IPS DF 6.9 (cell line): ENCODE measurements around the gene PHTF2.

Source experiments
- DNase-seq: peaks from one replicate; pipeline ENCODE4 v3.0.0-alpha.2; 2013; ENCODE audit warnings: low read depth, low spot score
- H3K27ac ChIP-seq: one replicate; pipeline ENCODE4 v1.5.1; 2013; ENCODE audit warnings: low read length, control low read depth
- H3K27me3 ChIP-seq: 2 replicates; pipeline ENCODE4 v1.6.1; 2013; ENCODE audit warnings: mild to moderate bottlenecking, low read length; ENCODE audit not compliant: control insufficient read depth, insufficient read depth
- H3K36me3 ChIP-seq: 2 replicates; pipeline ENCODE4 v1.6.1; 2013; ENCODE audit warnings: low read length; ENCODE audit not compliant: control insufficient read depth, insufficient read depth
- H3K4me1 ChIP-seq: 2 replicates; pipeline ENCODE4 v1.6.1; 2013; ENCODE audit warnings: low read length; ENCODE audit not compliant: control insufficient read depth, insufficient read depth
- H3K4me3 ChIP-seq: 2 replicates; pipeline ENCODE4 v1.5.1; 2013; ENCODE audit warnings: mild to moderate bottlenecking, low read length
- H3K9me3 ChIP-seq: 2 replicates; pipeline ENCODE4 v1.6.1; 2013; ENCODE audit warnings: low read length, inconsistent platforms; ENCODE audit not compliant: control insufficient read depth, insufficient read depth
- WGBS: extraction: QIAGEN DNeasy Blood & Tissue Kit; methylation state at CpG from one replicate; pipeline ENCODE4 v1.1.7; 2013; ENCODE audit warnings: mixed read lengths, missing lambda C conversion rate; ENCODE audit not compliant: insufficient read length, insufficient coverage; 5-methylcytosine and 5-hydroxymethylcytosine counted together

Gene PHTF2

GRCh38 chr7:77954773-77955555, 156.4 kb downstream of the PHTF2 start:
- no CpG with 5 or more reads among the region's 3 CpGs for WGBS
- no peak for DNase-seq
- Histone ChIP-seq H3K27ac (no peak overlapping the region), H3K36me3 (no peaks in the 10 kb centered on the region), H3K27me3 (no peaks in the 10 kb centered on the region), H3K9me3 (no peaks in the 10 kb centered on the region), H3K4me3 (no peak overlapping the region), H3K4me1 (no peaks in the 10 kb centered on the region)

- no peak overlapping the region for H3K27ac ChIP-seq
- no peak for DNase-seq
- WGBS = no CpG with 5 or more reads among the region's 2 CpGs
Measured at GRCh38 chr7:77958436-77958835, 159.9 kb downstream of the PHTF2 start.

DNA sequence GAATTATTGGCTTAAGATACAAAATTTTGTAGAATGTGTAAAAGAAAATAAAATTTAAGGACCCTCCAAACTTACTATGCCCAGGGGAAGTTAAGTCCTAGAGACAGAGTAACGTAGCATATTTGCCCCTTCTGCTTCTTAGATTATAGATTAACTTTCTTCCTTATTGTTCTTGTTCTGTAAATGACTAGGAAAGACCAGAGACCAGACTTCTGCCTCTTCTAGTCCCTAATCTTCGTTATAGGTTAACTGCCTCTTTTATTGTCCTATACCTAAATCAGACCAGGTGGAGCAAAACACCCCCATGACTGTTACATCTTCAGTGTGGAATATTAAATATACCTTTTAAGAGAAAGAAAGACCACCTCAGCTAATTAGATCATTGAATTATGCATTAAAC, 160.5 kb downstream of the PHTF2 start:
- H3K27me3 ChIP-seq = no peaks in the 10 kb centered on the region
- no peak overlapping the region for H3K4me3 ChIP-seq
- no peak overlapping the region for H3K27ac ChIP-seq
- no peak for DNase-seq
- no peaks in the 10 kb centered on the region for H3K4me1 ChIP-seq
- whole genome bisulfite sequencing = no CpG with 5 or more reads among the region's 2 CpGs
- no peaks in the 10 kb centered on the region for H3K36me3 ChIP-seq
- H3K9me3 ChIP-seq = no peaks in the 10 kb centered on the region

More at GRCh38 chr7:77958436-77958835, 159.9 kb downstream of the PHTF2 start:
- Histone ChIP-seq H3K27me3 (no peaks in the 10 kb centered on the region), H3K4me1 (no peaks in the 10 kb centered on the region), H3K36me3 (no peaks in the 10 kb centered on the region), H3K4me3 (no peak overlapping the region), H3K9me3 (no peaks in the 10 kb centered on the region)

DNA sequence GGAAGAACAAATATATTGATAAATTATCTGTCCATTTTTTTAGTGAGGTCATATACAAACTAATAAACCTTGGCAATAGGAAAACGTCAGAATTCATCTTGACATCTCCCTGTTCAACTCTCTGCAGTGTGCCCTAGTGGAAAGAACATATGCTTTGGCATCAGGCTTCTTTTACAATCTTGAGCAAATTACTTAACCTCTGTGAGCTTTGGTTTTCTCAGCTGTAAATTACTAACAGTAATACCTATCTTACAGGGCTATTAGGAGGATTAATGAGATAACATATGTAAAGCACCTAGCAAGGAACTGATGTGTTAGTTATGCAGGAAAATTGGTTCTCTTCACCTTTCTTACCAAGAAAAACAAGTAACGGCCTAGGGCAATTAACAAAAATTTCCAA, 161.8 kb downstream of the PHTF2 start:
- no peak overlapping the region for H3K27ac ChIP-seq
- H3K4me3 ChIP-seq = no peak overlapping the region
- DNase-seq = no peak
- H3K36me3 ChIP-seq = no peaks in the 10 kb centered on the region
- H3K27me3 ChIP-seq = no peaks in the 10 kb centered on the region
- no peaks in the 10 kb centered on the region for H3K4me1 ChIP-seq
- no CpG with 5 or more reads among the region's 2 CpGs for WGBS
- no peaks in the 10 kb centered on the region for H3K9me3 ChIP-seq

DNA sequence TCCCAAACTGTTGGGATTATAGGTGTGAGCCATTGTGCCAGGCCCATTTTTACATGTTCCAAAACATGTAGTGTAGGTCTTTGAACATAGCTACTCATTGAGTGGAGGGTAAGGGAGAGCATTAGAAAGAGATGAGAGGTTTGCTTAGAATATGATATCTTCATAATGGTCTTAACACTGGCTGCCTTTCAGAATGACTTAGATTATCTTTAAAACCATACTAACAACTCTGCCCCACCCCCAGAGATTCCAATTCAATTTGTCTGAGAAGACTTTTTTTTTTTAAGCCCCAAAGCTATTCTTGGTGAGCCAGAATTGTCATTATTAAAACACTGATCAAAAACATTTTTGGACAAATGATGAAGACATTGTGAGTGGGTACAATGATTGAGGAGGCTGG, 168.9 kb downstream of the PHTF2 start:
- Histone ChIP-seq H3K27ac (no peak overlapping the region), H3K4me1 (no peaks in the 10 kb centered on the region), H3K27me3 (no peaks in the 10 kb centered on the region), H3K36me3 (no peaks in the 10 kb centered on the region), H3K4me3 (no peak overlapping the region), H3K9me3 (no peaks in the 10 kb centered on the region)
- no peak for DNase-seq

GRCh38 chr7:77971726-77972125, 173.2 kb downstream of the PHTF2 start:
- no peak for DNase-seq
- H3K27ac ChIP-seq = no peak overlapping the region
- H3K36me3 ChIP-seq = no peaks in the 10 kb centered on the region
- no peaks in the 10 kb centered on the region for H3K9me3 ChIP-seq
- no peaks in the 10 kb centered on the region for H3K27me3 ChIP-seq
- H3K4me1 ChIP-seq = no peaks in the 10 kb centered on the region
- no peak overlapping the region for H3K4me3 ChIP-seq

DNA sequence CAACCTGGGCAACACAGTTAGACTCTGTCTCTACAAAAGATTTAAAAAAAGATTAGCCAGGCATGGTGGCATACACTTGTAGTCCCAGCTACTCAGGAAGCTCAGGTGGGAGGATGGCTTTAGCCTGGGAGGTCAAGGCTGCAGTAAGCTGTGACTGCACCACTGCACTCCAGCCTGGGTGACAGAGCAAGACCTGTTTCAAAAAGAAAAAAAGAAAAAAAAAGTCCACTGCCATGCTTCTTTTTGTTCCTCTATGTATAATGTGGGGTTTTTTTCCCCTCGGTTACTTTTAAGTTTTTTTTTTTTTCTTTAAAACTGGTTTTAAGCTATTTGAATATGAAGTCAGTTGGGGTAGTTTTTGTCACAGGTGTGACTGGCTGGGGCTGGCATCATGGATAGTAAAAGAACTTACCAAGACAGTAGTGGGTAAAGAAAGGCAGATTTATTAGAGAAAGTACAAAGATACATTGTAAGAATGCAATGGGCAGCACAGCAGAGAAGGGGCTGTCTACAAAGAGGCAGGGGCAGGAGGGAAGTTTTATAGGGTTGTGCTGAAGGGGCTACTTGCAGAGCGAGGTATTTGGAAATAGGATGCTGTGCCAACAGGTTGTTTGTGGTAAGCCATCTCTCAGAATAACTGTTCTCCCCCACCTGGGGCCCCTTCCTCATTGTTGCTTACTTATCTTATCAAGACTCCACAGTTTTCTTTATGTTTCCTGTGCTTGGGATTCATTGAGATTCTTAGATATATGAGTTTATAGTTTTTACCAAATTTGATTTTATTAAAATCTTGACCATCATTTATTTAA, 177.3 kb downstream of the PHTF2 start:
- H3K9me3 ChIP-seq = no peaks in the 10 kb centered on the region
- WGBS = no CpG with 5 or more reads among the region's 2 CpGs

DNA sequence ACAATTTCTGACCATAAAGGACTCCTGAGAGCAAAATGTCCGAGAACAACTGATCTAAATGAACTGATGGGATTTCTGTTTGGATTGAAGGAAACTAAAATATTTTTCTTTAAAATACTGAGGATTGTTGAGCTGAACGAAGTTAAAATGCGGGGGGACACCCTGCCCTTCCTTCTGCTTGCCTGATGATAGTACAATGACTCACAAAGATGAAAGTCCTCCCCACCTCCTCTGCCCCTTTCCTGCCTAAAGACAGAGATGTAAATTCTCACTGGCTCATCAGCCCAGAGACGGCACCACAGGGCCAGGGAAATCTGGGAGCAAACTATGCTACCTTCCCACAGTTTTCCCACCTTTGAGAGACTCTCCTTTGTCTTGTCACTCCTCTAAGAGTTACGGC, 180.6 kb downstream of the PHTF2 start:
- no peaks in the 10 kb centered on the region for H3K9me3 ChIP-seq
- no peak overlapping the region for H3K27ac ChIP-seq
- H3K27me3 ChIP-seq = no peaks in the 10 kb centered on the region
- no peak overlapping the region for H3K4me3 ChIP-seq
- H3K4me1 ChIP-seq = 0 out of 2 replicates have a peak, but pooled peaks cover 3% of the 10 kb centered on the region
- H3K36me3 ChIP-seq = no peaks in the 10 kb centered on the region
- no peak for DNase-seq
- no CpG with 5 or more reads among the region's 5 CpGs for WGBS

More for the DNA sequence above, 177.3 kb downstream of the PHTF2 start:
- Histone ChIP-seq H3K27ac (no peak overlapping the region), H3K4me3 (no peak overlapping the region), H3K4me1 (0 out of 2 replicates have a peak, but pooled peaks cover 2% of the 10 kb centered on the region), H3K36me3 (no peaks in the 10 kb centered on the region), H3K27me3 (no peaks in the 10 kb centered on the region)
- no peak for DNase-seq

DNA sequence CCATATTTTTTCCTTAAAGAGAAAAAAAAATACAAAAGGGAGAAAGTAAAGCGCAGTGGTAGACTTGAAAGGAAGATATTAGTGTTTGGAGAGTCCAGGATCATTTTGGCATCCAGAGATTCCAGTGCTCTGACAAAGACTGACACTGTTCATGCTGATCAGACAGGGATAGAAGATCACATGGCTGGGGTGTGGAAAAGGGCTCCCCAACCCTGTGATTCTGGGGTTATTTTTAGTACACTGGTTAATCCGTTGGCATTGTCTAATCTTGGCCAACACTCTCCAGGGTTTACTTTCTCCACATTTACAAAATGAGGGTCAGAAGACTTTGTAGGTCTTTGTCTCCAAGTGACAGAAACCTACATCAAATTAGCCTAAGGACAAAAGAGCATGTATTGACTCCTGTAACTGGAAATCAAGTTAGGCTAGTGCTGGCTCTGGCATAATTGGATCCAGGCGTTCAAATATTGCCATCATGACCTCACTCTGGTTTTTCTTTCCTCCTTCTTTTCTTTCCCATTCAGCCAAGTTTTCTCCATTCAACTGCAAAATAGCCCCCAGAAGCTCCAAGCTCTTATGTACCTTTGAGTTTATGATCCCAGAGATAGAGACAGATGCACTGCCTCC, 181.6 kb downstream of the PHTF2 start:
- no peak overlapping the region for H3K4me3 ChIP-seq
- H3K4me1 ChIP-seq = 0 out of 2 replicates have a peak, but pooled peaks cover 3% of the 10 kb centered on the region
- DNase-seq = no peak
- no CpG with 5 or more reads among the region's 3 CpGs for WGBS
- no peaks in the 10 kb centered on the region for H3K9me3 ChIP-seq
- no peaks in the 10 kb centered on the region for H3K36me3 ChIP-seq
- no peak overlapping the region for H3K27ac ChIP-seq
- H3K27me3 ChIP-seq = no peaks in the 10 kb centered on the region

DNA sequence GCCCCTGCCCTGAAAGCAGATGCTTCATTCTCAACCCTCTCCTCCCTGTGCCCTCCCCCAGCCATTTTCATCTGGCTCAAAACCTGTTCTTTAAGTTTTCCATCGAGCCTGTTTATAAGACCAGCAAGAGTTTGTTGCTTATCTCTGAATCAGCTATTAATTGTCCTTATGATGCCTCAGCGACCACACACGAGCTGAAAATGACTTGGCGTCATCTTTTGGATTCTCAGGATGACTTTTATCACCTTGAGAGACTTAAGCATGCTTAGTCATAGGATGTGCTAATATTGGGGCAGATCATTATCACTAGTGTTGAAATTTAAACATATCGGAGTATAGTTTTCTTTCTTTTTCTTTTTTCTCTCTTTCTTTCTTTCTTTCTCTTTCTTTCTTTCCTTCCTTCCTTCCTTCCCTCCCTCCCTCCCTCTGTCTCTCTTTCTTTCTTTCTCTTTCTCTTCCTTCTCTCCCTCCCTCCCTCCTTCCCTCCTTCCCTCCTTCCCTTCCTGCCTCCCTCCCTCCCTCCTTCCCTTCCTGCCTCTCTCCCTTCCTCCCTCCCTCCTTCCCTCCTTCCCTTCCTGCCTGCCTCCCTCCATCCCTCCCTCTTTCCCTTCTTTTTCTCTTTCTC, 184.5 kb downstream of the PHTF2 start:
- no CpG with 5 or more reads among the region's 5 CpGs for WGBS
- no peak for DNase-seq
- H3K27me3 ChIP-seq = no peaks in the 10 kb centered on the region

More for the DNA sequence above, 184.5 kb downstream of the PHTF2 start:
- H3K4me1 ChIP-seq = 0 out of 2 replicates have a peak, but pooled peaks cover 3% of the 10 kb centered on the region
- H3K9me3 ChIP-seq = no peaks in the 10 kb centered on the region
- no peak overlapping the region for H3K4me3 ChIP-seq
- no peak overlapping the region for H3K27ac ChIP-seq
- no peaks in the 10 kb centered on the region for H3K36me3 ChIP-seq
